CD4-positive, alpha-beta T cell (primary cell): ENCODE measurements around the gene DIAPH2. TPM values are rescaled to one million over a fixed set of nuclear protein-coding genes. Genes with fewer than 3 reads are reported as not detected.
A peak's percentile ranks its signal among the peaks of the same experiment; 100 is the strongest.

Source experiments
- ATAC-seq: fragments of 200-7000 bp; cut with Tn5 transposase; one replicate; pipeline ENCODE4 v1.10.0; 2022; ENCODE audit warnings: mild to moderate bottlenecking; ENCODE audit not compliant: poor library complexity
- CTCF ChIA-PET: fragments of 350-600 bp; sonication (Branson Sonifier 250); formaldehyde crosslinking; loops from one replicate; lab custom pipeline; 2021; ENCODE audit warnings: antibody characterized with exemption, inconsistent platforms; lab: Charles Lee
- POLR2A ChIA-PET: fragments of 350-600 bp; sonication (Branson Sonifier 250); formaldehyde crosslinking; loops from one replicate; lab custom pipeline; 2021; ENCODE audit warnings: antibody characterized with exemption, inconsistent platforms; lab: Charles Lee
- DNase-seq, 14 experiments: peaks; one replicate each; pipeline ENCODE4 v3.0.0-alpha.2; 2013 to 2020; ENCODE audit warnings: mixed read lengths in 2 of 14
- H3K27ac ChIP-seq, 2 donors: one replicate each; pipeline versions ENCODE4 v1.5.1 to v1.7.0; 2013; ENCODE audit warnings: low read length in 2 of 2, low read depth in 1 of 2, mild to moderate bottlenecking in 1 of 2
- H3K27me3 ChIP-seq, 2 experiments: 1 replicate in 1 of 2; 2 replicates in 1 of 2; pipeline versions ENCODE4 v1.6.1 to v1.7.0; 2013; ENCODE audit warnings: low read length in 2 of 2, control low read depth in 1 of 2, mild to moderate bottlenecking in 1 of 2, moderate library complexity in 1 of 2; ENCODE audit not compliant: insufficient read depth in 2 of 2, control insufficient read depth in 1 of 2
- H3K36me3 ChIP-seq: one replicate; pipeline ENCODE4 v1.6.1; 2013; ENCODE audit warnings: low read length, control low read depth; ENCODE audit not compliant: insufficient read depth
- H3K4me1 ChIP-seq: one replicate; pipeline ENCODE4 v1.6.1; 2013; ENCODE audit warnings: low read length, control low read depth; ENCODE audit not compliant: insufficient read depth
- H3K4me3 ChIP-seq: one replicate; pipeline ENCODE4 v1.5.1; 2013; ENCODE audit warnings: mild to moderate bottlenecking, low read length, moderate library complexity
- H3K9me3 ChIP-seq, 2 experiments: 1 replicate in 1 of 2; 2 replicates in 1 of 2; pipeline versions ENCODE4 v1.6.1 to v1.7.0; 2013; ENCODE audit warnings: low read length in 2 of 2, mild to moderate bottlenecking in 2 of 2, control low read depth in 1 of 2, moderate library complexity in 1 of 2; ENCODE audit not compliant: control insufficient read depth in 1 of 2, insufficient read depth in 1 of 2
- H3K27ac Mint-ChIP-seq: one replicate; pipeline ENCODE4 v1.8.0; 2020; ENCODE audit warnings: mixed read lengths
- H3K27me3 Mint-ChIP-seq: one replicate; pipeline ENCODE4 v1.8.0; 2021; ENCODE audit warnings: mixed read lengths
- H3K36me3 Mint-ChIP-seq: one replicate; pipeline ENCODE4 v1.8.0; 2021; ENCODE audit warnings: low read depth, mixed read lengths
- H3K4me1 Mint-ChIP-seq: one replicate; pipeline ENCODE4 v1.8.0; 2021; ENCODE audit warnings: low read depth, mixed read lengths
- H3K4me3 Mint-ChIP-seq: one replicate; pipeline ENCODE4 v1.8.0; 2020; ENCODE audit warnings: mild to moderate bottlenecking, mixed read lengths
- H3K9me3 Mint-ChIP-seq: one replicate; pipeline ENCODE4 v1.8.0; 2020; ENCODE audit warnings: mixed read lengths
- intact Hi-C, 2 experiments: fragments of 100-400 bp; cut with DNase I in 1 of 2; cut with micrococcal nuclease in 1 of 2; formaldehyde crosslinking; loops; one replicate each; pipeline versions ENCODE4 v1.15.1 to v1.9.0; 2023 to 2025; cut with DNase I, micrococcal nuclease
- total RNA-seq, 174 experiments: library from RNA in 2 of 174; stranded (reverse) in 2 of 174; gene quantifications; one replicate each; pipeline ENCODE4 v1.2.3 and lab custom pipeline; 2021 to 2026
- TF ChIP-seq, protein P1 (sequence below): fragments of 200-600 bp; IDR thresholded peaks from one replicate; pipeline ENCODE4 v1.8.0; 2022; ENCODE audit warnings: antibody characterized with exemption, mild to moderate bottlenecking

DIAPH2 gene
- total RNA-seq, 2 experiments from 2014 or later: 11.4 to 11.7 TPM

DNA sequence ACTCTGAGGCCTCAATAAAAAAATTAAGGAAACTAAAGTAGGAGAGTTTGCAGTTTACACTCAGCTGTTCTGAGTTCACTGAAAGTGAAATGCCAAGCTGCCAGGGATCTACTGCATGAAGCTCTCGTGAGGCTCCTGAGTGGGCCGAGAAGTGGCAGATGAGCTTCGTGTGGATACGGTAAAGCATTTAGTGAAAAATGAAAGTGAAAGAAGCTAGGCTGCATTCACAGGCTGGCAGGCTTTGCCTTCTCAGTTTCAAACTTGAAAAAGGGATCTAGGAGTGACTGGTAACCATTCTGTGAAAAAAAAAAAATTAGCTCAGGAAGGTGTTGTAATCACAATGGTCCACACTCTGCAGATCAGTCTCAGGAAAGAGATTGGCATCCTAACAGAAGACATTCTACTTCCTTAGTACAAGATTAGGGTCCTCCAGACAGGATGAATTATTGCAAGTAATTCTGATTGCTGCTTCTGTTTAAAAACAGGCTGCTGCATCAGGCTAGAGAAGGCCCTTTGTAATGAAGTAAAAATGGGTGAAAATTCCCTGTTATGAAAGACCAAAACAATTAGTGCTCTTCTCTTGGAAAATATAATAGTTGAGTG is 879.0 kb downstream of the DIAPH2 start:
- H3K27me3 ChIP-seq: no peaks in the 10 kb centered on the region
- Mint-ChIP-seq H3K9me3 (no peaks in the 10 kb centered on the region), H3K4me3 (peak overlapping the region; percentile 88), H3K4me1 (peaks cover 16% of the 10 kb centered on the region), H3K27me3 (no peaks in the 10 kb centered on the region), H3K36me3 (no peaks in the 10 kb centered on the region), H3K27ac (peak overlapping the region; percentile 95)
- intact Hi-C loops: no loop called here
- TF ChIP-seq, protein P1, sequence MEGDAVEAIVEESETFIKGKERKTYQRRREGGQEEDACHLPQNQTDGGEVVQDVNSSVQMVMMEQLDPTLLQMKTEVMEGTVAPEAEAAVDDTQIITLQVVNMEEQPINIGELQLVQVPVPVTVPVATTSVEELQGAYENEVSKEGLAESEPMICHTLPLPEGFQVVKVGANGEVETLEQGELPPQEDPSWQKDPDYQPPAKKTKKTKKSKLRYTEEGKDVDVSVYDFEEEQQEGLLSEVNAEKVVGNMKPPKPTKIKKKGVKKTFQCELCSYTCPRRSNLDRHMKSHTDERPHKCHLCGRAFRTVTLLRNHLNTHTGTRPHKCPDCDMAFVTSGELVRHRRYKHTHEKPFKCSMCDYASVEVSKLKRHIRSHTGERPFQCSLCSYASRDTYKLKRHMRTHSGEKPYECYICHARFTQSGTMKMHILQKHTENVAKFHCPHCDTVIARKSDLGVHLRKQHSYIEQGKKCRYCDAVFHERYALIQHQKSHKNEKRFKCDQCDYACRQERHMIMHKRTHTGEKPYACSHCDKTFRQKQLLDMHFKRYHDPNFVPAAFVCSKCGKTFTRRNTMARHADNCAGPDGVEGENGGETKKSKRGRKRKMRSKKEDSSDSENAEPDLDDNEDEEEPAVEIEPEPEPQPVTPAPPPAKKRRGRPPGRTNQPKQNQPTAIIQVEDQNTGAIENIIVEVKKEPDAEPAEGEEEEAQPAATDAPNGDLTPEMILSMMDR: no peak
- peak overlapping the region; percentile 41 to 48 for H3K27ac ChIP-seq
- H3K4me3 ChIP-seq: peak overlapping the region; percentile 40
- H3K4me1 ChIP-seq: peaks cover 4% of the 10 kb centered on the region
- no peaks in the 10 kb centered on the region for H3K9me3 ChIP-seq
- peak; percentile 0 to 76 (median 20) for DNase-seq
- ChIA-PET POLR2A (interaction anchor here (0.5 to 1.5 kb wide), 3 partner anchors 12 to 101 kb away, joined by 3 to 4 read pairs (median 3); no protein-coding TSS in a partner anchor), CTCF (interaction anchor here (1.1 kb wide), 2 partner anchors 9 to 10 kb away, joined by 3 read pairs; no protein-coding TSS in a partner anchor)
- H3K36me3 ChIP-seq: no peaks in the 10 kb centered on the region
- ATAC-seq: peak; percentile 91

DNA sequence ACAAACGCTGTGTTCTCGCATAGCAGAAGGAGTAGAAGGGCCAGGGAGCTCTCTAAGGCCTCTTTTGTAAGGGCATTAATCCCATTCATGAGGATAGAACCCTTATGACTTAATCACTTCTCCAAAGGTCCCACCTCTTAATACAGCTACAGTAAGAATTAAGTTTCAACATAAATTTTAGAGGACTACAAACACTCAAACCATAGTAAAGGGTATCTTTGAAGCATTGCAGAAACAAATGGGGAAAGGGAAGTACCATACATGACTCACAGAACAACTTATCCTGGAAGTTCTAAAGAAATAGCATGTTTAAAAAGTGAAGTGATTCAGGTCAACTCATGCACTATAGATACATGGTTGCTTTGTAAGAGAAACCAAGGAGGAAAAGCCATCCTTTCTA is 879.9 kb downstream of the DIAPH2 start:
- H3K27ac ChIP-seq: no peak overlapping the region
- DNase-seq (peak in 2 of 14 experiments; percentile 4 to 5), ATAC-seq (no peak)
- CTCF ChIA-PET: interaction anchor here (1.1 kb wide), 1 partner anchor 11 kb away, joined by 3 read pairs; no protein-coding TSS in a partner anchor
- Mint-ChIP-seq H3K27me3 (no peaks in the 10 kb centered on the region), H3K27ac (peak overlapping the region; percentile 95), H3K9me3 (no peaks in the 10 kb centered on the region), H3K4me1 (peaks cover 16% of the 10 kb centered on the region), H3K4me3 (peak overlapping the region; percentile 7), H3K36me3 (no peaks in the 10 kb centered on the region)
- no peaks in the 10 kb centered on the region for H3K36me3 ChIP-seq
- intact Hi-C loops: no loop called here
- no peaks in the 10 kb centered on the region for H3K27me3 ChIP-seq
- H3K4me1 ChIP-seq: peaks cover 4% of the 10 kb centered on the region
- no peaks in the 10 kb centered on the region for H3K9me3 ChIP-seq
- no peak overlapping the region for H3K4me3 ChIP-seq
- POLR2A ChIA-PET: interaction anchor here (1.5 kb wide), 1 partner anchor 11 kb away, joined by 4 read pairs; no protein-coding TSS in a partner anchor
- TF ChIP-seq, protein P1: no peak

DNA sequence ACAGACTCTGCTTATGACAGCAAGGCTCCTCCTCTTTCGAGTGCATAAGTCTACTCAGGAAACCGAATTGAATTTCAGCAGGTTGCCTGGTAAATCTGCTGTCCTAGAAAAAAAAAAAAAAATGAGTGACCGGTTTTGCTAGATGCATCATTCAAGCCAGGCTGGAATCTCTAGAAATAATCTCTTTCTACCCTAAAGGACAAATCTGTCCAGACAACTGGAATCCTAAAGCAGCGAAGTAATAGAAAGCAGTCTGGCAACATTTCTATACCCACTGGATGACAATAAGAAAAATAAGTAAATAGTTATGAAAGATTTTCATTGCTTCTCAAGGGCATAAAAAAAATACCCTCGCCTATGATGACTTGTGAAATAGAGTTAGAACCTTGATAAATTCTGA is 902.5 kb downstream of the DIAPH2 start:
- Histone ChIP-seq H3K27ac (no peak overlapping the region), H3K4me3 (no peak overlapping the region), H3K27me3 (no peaks in the 10 kb centered on the region), H3K9me3 (no peaks in the 10 kb centered on the region), H3K36me3 (no peaks in the 10 kb centered on the region), H3K4me1 (no peaks in the 10 kb centered on the region)
- Mint-ChIP-seq H3K9me3 (no peaks in the 10 kb centered on the region), H3K4me3 (no peak overlapping the region), H3K4me1 (no peaks in the 10 kb centered on the region), H3K36me3 (no peaks in the 10 kb centered on the region), H3K27ac (no peak overlapping the region), H3K27me3 (no peaks in the 10 kb centered on the region)
- ATAC-seq: no peak
- intact Hi-C loops: no loop called here
- DNase-seq: no peak
- ChIA-PET POLR2A (no interaction called here), CTCF (no interaction called here)
- TF ChIP-seq, protein P1: no peak
